Activated CD8-positive, alpha-beta memory T cell treated with anti-CD3 and anti-CD28 coated beads for 36 hours (primary cell): ENCODE results near the gene SFMBT1. TPM values are rescaled to one million over a fixed set of nuclear protein-coding genes. Genes with fewer than 3 reads are reported as not detected.
"Not testable (repeated sequence)": the region's sequence is repeated elsewhere in the genome, so short reads cannot be mapped to it uniquely, and the experiment has no call there.

Experiments used
- CTCF ChIA-PET: fragments of 350-600 bp; sonication (Branson Sonifier 250); formaldehyde crosslinking; loops from one replicate; lab custom pipeline; 2021; ENCODE audit warnings: antibody characterized with exemption; lab: Charles Lee
- POLR2A ChIA-PET: fragments of 350-600 bp; sonication (Branson Sonifier 250); formaldehyde crosslinking; loops from one replicate; lab custom pipeline; 2021; ENCODE audit warnings: antibody characterized with exemption; lab: Charles Lee
- total RNA-seq, 2 experiments: library from RNA; stranded (reverse); gene quantifications; one replicate each; pipeline ENCODE4 v1.2.3, GENCODE V29; 2021

The SFMBT1 gene
- total RNA-seq, 2 experiments from 2014 or later: 17.4 to 20.3 TPM

GRCh38 chr3:53074761-53075742, 29.2 kb upstream of the SFMBT1 start:
- ChIA-PET POLR2A (no interaction called here), CTCF (no interaction called here)

DNA sequence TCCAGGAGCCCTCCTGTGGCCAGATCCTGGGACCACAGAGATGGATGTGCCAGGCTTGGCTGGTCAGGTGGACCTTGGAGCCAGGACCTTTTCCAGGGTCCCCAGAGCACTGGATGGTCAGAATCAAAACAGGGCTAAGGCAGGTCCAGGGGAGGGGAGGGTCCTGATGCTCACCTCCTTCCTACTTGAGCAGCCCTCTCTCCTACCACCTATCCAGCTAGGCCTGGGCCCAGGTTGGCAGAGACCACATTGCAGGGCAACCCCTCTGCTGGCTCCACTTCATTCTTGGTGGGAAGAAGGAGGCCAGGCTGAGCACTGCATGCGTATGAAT, 28.5 kb upstream of the SFMBT1 start:
- POLR2A ChIA-PET: no interaction called here

GRCh38 chr3:53073553-53074365, 27.9 kb upstream of the SFMBT1 start:
- CTCF ChIA-PET: interaction anchor here (1.3 to 2.0 kb wide), 3 partner anchors 24 to 46 kb away, joined by 3 to 4 read pairs (median 4); no protein-coding TSS in a partner anchor
- POLR2A ChIA-PET: interaction anchor here (0.6 kb wide), 1 partner anchor 28 kb away, joined by 3 read pairs; the partner anchor contains the start of gene SFMBT1

More for the DNA sequence above, 28.5 kb upstream of the SFMBT1 start:
- CTCF ChIA-PET: no interaction called here

DNA sequence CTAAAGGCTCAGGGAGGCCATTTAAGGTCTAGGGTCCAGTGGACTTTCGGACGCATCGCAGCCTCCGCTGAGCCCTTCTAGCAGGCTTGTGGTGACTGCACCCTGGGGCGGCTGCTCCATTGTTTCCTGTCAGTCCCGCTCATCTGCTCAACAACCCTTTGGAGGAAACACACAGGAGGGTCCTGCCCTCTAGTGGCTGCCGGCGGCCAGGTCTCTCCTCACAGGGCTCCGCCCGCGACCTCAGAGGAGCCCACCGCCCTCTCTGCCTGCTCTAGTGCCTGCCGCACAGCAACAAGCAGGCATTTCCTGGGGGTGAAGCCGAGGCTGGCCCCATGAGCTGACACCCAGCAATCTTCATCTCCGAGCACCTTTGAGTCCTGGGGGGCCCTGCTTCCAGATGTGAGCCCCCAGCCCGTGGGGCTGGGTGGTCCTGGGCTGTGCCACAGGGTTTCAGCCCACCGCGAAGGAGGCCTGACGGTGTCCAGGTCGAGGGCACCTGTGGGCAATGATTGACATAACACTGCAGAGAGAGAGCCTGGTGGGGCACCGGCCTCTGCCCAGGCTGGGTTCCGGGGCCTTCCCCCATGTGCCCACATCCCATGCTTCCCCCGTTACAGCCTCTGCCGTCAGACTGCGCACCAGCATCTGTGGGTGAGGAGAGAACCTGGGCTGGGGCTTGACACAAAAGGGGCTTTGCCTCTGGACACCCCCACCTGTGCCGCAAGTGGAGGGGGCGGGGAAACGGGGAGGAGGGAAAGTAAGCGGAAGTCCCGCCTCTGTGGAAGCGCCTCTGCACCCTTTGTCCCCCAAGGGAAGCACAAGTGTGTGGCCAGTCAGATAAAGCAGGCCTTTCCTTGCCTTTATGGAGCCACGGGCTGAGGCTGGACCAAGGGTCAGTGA, 27.0 kb upstream of the SFMBT1 start:
- POLR2A ChIA-PET: no interaction called here
- CTCF ChIA-PET: interaction anchor here (1.0 to 2.0 kb wide), 6 partner anchors 25 to 281 kb away, joined by 3 to 4 read pairs (median 4); no protein-coding TSS in a partner anchor

DNA sequence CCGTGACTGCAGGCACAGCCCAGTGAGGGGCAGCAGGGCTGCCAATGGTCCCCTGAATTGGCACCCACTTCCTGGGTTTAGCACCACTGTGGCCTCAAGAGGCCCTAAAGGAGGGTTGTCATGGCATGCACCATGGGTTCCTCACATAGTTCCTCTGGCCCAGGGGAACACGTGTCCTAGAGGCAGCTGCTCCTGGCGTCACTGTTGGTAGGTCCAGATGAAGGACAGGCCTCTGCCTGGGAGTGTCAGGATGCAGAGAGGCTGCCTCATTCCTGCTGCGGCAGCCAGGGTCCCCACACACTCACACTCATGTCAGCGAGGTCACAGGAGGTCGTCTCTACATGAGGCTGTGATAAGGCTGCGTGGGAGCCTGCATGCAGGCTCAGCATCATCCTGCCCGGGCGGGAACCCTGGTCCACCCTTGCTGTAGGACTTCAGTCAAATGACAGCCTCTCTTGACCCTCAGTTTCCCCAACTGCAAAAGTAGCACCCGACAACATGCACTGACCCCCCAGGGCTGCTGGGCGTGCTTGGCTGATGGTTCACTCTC, 26.1 kb upstream of the SFMBT1 start:
- POLR2A ChIA-PET: no interaction called here
- CTCF ChIA-PET: interaction anchor here (1.1 to 2.0 kb wide), 4 partner anchors 25 to 280 kb away, joined by 3 to 4 read pairs (median 4); no protein-coding TSS in a partner anchor

DNA sequence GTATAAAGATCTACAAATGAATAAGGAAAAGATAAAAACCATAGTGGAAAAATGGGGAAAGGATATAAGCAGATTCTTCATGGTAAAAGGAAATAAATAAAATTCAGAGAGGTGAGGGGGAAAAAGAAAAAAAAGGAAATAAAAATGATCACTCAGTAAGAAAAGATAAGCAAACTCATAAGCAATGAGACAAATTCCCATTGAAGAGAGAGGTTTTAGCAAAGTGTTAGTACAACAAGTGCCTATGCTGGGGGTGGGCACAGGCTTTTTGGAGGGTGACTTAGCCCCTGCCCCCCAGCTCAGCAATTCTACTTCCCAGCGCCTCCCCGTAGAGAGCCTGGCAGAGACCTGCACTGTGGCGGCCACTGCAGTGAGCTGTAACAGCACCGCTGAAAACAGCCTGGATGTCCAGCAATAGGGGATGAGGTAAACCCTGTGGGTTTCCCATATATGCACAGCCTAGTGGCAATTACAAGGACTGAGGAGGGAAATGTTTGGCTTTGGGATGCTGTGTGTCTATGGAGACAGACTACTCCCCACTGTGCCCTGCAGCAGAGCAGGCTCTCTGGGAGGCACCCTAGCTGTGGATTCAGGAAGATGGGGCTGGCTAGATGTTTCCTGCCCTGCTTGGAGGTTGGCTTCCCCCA, 23.7 kb upstream of the SFMBT1 start:
- CTCF ChIA-PET: no interaction called here
- POLR2A ChIA-PET: no interaction called here

- ChIA-PET POLR2A (no interaction called here), CTCF (no interaction called here)
These were observed 22.3 kb upstream of the SFMBT1 start for GRCh38 chr3:53068176-53068575.

GRCh38 chr3:53067567-53067966, 21.7 kb upstream of the SFMBT1 start:
- CTCF ChIA-PET: no interaction called here
- POLR2A ChIA-PET: no interaction called here

DNA sequence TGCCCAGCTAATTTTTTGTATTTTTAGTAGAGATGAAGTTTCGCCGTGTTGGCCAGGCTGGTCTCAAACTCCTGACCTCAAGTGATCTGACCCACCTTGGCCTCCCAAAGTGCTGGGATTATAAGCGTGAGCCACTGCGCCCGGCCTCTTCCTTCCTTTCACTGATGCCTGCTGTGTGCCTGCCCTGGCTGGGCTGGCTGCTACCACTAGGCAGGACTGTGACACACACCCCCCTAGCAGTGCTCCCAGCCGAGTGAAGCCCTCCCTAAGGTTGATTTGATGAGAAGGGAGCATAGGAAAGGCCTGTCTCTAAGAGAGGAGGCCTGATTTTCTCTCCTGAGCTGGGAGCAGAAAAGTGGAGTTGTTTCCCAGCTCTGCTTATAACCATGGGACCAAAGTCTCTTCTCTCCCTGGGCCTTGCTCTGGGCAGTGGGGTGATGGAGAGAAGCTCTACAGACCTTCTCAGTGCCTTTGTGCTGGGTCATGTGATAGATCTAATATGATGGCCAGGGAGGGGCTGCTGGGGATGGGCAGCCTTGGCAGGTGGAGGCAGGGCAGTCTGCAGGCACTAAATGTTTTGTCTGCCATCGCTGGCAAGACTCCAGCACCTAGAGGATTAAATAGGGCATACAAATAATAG, 20.1 kb upstream of the SFMBT1 start:
- POLR2A ChIA-PET: no interaction called here

DNA sequence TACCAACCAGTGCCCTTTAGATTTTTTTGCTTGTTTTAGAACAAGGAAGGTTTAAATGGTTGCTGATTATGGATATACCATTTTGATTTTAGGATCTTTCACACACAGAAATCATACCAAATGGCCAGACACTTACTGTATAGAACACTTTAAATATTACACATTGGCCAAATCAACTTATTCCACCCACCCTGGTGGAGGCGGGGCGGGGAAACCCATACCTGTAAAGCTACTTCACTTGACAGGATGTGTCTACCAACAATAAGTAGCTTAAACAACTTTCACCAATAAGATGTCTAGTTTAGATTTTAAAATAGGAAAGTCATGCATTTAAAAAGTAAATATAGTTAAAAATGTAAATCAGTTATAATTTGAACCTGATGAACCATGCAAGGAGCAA, 17.0 kb upstream of the SFMBT1 start:
- ChIA-PET POLR2A (no interaction called here), CTCF (no interaction called here)

More for the DNA sequence above, 20.1 kb upstream of the SFMBT1 start:
- CTCF ChIA-PET: no interaction called here

- CTCF ChIA-PET: no interaction called here
- POLR2A ChIA-PET: no interaction called here
These were observed 10.6 kb upstream of the SFMBT1 start for GRCh38 chr3:53056442-53056841.

GRCh38 chr3:53054233-53054632, 8.4 kb upstream of the SFMBT1 start:
- POLR2A ChIA-PET: interaction anchor here (0.7 kb wide), 1 partner anchor 141 kb away, joined by 3 read pairs; no protein-coding TSS in a partner anchor
- CTCF ChIA-PET: not testable (repeated sequence)

DNA sequence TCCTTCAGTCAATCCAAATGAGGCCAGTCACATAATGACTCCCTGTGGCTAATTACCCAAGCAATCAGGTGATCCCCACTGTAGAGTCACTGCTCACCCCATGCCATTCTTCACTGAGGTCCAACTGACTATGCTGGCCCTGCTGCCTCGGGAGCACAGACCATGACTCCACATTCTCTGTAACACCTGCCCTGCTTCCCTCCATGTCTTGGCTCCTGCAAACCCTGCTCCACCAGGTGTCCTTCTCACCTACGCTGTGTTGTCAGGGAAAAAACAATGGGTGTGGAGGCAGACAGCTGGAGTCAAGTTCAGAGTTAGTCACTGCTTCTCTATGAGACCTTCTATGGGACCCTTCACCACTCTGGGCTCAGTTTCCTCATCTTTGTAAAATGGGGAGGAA, 6.1 kb upstream of the SFMBT1 start:
- CTCF ChIA-PET: no interaction called here
- POLR2A ChIA-PET: interaction anchor here (0.6 kb wide), 1 partner anchor 281 kb away, joined by 3 read pairs; the partner anchor contains the start of gene NEK4

- ChIA-PET CTCF (no interaction called here), POLR2A (no interaction called here)
These were observed 4.1 kb upstream of the SFMBT1 start for GRCh38 chr3:53049987-53050386.

DNA sequence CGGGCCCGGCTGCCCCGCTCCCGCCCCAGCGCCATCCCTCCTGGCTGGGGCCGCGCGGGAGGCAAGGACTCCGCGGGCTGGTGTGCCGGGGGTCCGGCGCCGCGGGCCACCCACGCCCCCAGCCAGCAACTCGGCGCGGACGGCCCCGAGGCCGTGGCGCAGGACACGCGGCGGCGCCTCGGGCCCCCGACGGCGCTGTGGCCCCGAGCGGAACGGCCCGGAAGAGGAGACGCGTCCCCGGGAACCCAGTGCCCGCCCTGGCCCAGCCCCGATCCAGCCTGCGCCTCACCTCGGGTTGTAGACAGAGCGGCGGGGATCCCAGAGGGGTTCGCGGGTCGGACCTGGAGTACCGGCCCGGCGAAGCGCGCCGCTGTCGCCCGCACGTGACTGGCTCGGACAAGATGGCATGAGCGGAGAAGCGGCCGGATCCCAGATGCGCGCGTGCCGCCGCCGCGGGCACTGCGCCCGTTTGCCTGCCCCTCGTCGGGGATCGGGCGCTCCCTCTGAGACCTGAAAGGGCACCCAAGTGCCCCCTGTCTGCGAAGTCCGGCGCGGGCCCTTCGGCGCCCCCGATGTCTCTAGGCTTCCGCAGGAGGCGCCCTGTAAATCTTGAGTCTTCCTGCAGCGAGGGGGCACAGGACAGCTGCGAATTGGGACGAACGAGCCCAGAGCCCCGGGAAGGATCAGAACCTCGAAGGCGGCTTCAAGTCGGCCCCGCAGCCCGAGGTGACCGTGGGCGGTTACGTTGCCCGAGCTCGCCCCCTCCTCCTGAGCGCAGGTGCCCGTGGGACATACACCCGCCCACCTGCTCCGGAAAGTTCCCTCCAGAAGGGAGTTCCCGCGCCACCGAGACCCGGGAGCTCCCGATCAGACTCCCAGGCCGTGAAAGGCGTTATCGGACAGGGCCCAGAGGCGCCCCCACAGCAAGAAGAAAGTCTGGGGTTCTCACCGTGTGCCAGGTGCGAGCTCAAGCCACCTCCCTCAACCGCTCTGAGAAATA, 598 bp upstream of the SFMBT1 start:
- POLR2A ChIA-PET: interaction anchor here (0.6 to 1.2 kb wide), 7 partner anchors 27 to 154 kb away, joined by 3 to 7 read pairs (median 4); partner anchors contain the start of gene STIMATE
- CTCF ChIA-PET: interaction anchor here (0.6 to 1.5 kb wide), 7 partner anchors 15 to 164 kb away, joined by 3 to 5 read pairs (median 3); no protein-coding TSS in a partner anchor
